Measurements from ENCODE around the gene SKIC8.

Gene SKIC8

GRCh38 chr15:78302579-78303312 lies 3.3 kb upstream of the SKIC8 start:
- Mint-ChIP-seq H3K4me1 (peaks cover 12% of the 10 kb centered on the region), H3K27ac (ENCODE audit: low read depth) (no peak overlapping the region), H3K36me3 (ENCODE audit: insufficient read depth) (peaks cover 8% of the 10 kb centered on the region), H3K27me3 (peaks cover under 1% of the 10 kb centered on the region), H3K9me3 (no peaks in the 10 kb centered on the region), H3K4me3 (no peak overlapping the region)
- DNase-seq (ENCODE audit: low spot score in 2 of 2) (no peak), ATAC-seq (replicated peaks; ENCODE audit: extremely low read depth, poor library complexity, severe bottlenecking) (no peak)

GRCh38 chr15:78301828-78302227 lies 2.4 kb upstream of the SKIC8 start:
- DNase-seq (ENCODE audit: low spot score in 2 of 2) (no peak), ATAC-seq (replicated peaks; ENCODE audit: extremely low read depth, poor library complexity, severe bottlenecking) (no peak)
- Mint-ChIP-seq H3K9me3 (no peaks in the 10 kb centered on the region), H3K4me3 (no peak overlapping the region), H3K27ac (ENCODE audit: low read depth) (no peak overlapping the region), H3K36me3 (ENCODE audit: insufficient read depth) (peaks cover 8% of the 10 kb centered on the region), H3K27me3 (no peaks in the 10 kb centered on the region), H3K4me1 (peaks cover 12% of the 10 kb centered on the region)

DNA sequence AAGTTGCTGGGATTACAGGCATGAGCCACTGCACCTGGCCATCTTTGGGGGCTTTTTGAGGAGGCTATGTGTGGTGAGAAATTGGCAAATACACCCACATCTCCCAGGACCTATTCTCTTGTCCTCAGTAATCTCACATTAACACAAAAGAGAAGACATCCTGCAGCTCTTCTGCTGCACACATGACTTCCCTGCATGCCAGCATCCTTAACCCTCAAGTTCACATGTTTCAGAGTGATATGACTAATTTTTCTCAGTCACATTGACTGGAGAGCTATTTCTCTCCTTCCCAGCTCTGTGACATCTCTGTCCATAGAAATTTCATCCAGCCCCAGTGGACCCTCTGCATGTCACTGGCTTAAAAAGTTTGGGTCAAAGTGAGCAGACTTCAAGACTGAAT lies 1.9 kb upstream of the SKIC8 start:
- DNase-seq (ENCODE audit: low spot score in 2 of 2): no peak
- Mint-ChIP-seq H3K4me3 (no peak overlapping the region), H3K27ac (ENCODE audit: low read depth) (peak overlapping the region; percentile 11), H3K9me3 (no peaks in the 10 kb centered on the region), H3K4me1 (peaks cover 12% of the 10 kb centered on the region), H3K36me3 (ENCODE audit: insufficient read depth) (peaks cover 8% of the 10 kb centered on the region), H3K27me3 (no peaks in the 10 kb centered on the region)
- ATAC-seq (replicated peaks; ENCODE audit: extremely low read depth, poor library complexity, severe bottlenecking): no peak

GRCh38 chr15:78292219-78292618 lies 7.2 kb downstream of the SKIC8 start:
- peaks cover 33% of the 10 kb centered on the region for H3K36me3 Mint-ChIP-seq (ENCODE audit: insufficient read depth)
- no peak overlapping the region for H3K4me3 Mint-ChIP-seq
- H3K4me1 Mint-ChIP-seq: peaks cover 7% of the 10 kb centered on the region
- no peaks in the 10 kb centered on the region for H3K9me3 Mint-ChIP-seq
- no peaks in the 10 kb centered on the region for H3K27me3 Mint-ChIP-seq
- DNase-seq (ENCODE audit: low spot score in 2 of 2): no peak
- ATAC-seq (replicated peaks; ENCODE audit: extremely low read depth, poor library complexity, severe bottlenecking): no peak
- H3K27ac Mint-ChIP-seq (ENCODE audit: low read depth): no peak overlapping the region

DNA sequence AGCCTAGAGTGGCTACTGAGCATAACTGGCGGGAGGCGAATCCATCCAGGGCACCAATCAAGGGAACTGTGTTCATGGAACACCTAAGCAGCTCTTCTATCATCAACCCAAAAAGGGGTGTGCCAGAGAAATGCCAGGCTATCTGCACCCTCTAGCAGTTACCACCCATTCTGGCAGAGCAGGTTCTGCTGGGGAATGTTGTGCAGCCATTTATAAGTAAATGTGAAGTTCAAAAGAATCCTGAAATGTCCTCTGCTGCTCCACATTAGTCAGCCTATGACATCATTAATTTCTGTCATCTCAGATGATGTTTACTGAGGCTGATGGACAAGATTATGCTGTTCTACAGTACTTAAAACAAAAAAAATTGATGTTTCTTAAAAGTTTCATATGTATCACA lies 7.7 kb downstream of the SKIC8 start:
- no peak overlapping the region for H3K27ac Mint-ChIP-seq (ENCODE audit: low read depth)
- H3K36me3 Mint-ChIP-seq (ENCODE audit: insufficient read depth): peaks cover 37% of the 10 kb centered on the region
- H3K4me1 Mint-ChIP-seq: peaks cover 8% of the 10 kb centered on the region
- DNase-seq (ENCODE audit: low spot score in 2 of 2) (no peak), ATAC-seq (replicated peaks; ENCODE audit: extremely low read depth, poor library complexity, severe bottlenecking) (no peak)
- no peaks in the 10 kb centered on the region for H3K9me3 Mint-ChIP-seq
- H3K27me3 Mint-ChIP-seq: no peaks in the 10 kb centered on the region
- H3K4me3 Mint-ChIP-seq: no peak overlapping the region

- Mint-ChIP-seq H3K9me3 (no peaks in the 10 kb centered on the region), H3K4me1 (peaks cover 14% of the 10 kb centered on the region), H3K4me3 (no peak overlapping the region), H3K27ac (ENCODE audit: low read depth) (no peak overlapping the region), H3K36me3 (ENCODE audit: insufficient read depth) (peaks cover 42% of the 10 kb centered on the region), H3K27me3 (no peaks in the 10 kb centered on the region)
- no peak for ATAC-seq (replicated peaks; ENCODE audit: extremely low read depth, poor library complexity, severe bottlenecking)
- no peak for DNase-seq (ENCODE audit: low spot score in 2 of 2)
Observed at GRCh38 chr15:78291052-78291451, 8.4 kb downstream of the SKIC8 start.

DNA sequence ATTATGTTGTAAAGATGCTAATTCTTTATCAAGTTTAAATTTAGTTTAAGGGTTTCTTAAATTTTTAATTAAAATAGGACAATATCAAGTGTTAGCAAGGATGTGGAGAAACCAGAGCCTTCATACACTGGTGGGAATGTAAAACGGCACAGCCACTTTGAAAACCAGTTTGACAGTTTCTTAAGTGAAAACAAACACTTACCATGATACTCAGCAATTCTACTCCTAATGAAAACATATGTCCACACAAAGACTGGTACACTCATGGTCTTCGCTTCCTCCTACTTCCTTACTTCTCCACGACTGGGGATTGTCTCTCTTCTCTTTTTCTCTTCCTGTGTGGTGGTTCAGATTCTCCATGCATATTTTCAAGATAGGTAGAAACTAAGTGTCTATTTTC lies 9.2 kb downstream of the SKIC8 start:
- Mint-ChIP-seq H3K27me3 (no peaks in the 10 kb centered on the region), H3K9me3 (no peaks in the 10 kb centered on the region), H3K27ac (ENCODE audit: low read depth) (no peak overlapping the region), H3K4me3 (no peak overlapping the region), H3K36me3 (ENCODE audit: insufficient read depth) (peaks cover 46% of the 10 kb centered on the region), H3K4me1 (peaks cover 12% of the 10 kb centered on the region)
- ATAC-seq (replicated peaks; ENCODE audit: extremely low read depth, poor library complexity, severe bottlenecking) (no peak), DNase-seq (ENCODE audit: low spot score in 2 of 2) (no peak)

GRCh38 chr15:78284758-78285157 lies 14.7 kb downstream of the SKIC8 start:
- ATAC-seq (replicated peaks; ENCODE audit: extremely low read depth, poor library complexity, severe bottlenecking) (no peak), DNase-seq (ENCODE audit: low spot score in 2 of 2) (no peak)
- H3K4me3 Mint-ChIP-seq: no peak overlapping the region
- no peaks in the 10 kb centered on the region for H3K9me3 Mint-ChIP-seq
- H3K36me3 Mint-ChIP-seq (ENCODE audit: insufficient read depth): peaks cover 40% of the 10 kb centered on the region
- H3K27ac Mint-ChIP-seq (ENCODE audit: low read depth): peak overlapping the region; percentile 16
- H3K27me3 Mint-ChIP-seq: no peaks in the 10 kb centered on the region
- H3K4me1 Mint-ChIP-seq: peaks cover 8% of the 10 kb centered on the region

GRCh38 chr15:78282324-78282723 lies 17.1 kb downstream of the SKIC8 start:
- H3K4me1 Mint-ChIP-seq: peaks cover 8% of the 10 kb centered on the region
- no peaks in the 10 kb centered on the region for H3K27me3 Mint-ChIP-seq
- H3K4me3 Mint-ChIP-seq: no peak overlapping the region
- no peaks in the 10 kb centered on the region for H3K9me3 Mint-ChIP-seq
- DNase-seq (ENCODE audit: low spot score in 2 of 2) (no peak), ATAC-seq (replicated peaks; ENCODE audit: extremely low read depth, poor library complexity, severe bottlenecking) (no peak)
- no peak overlapping the region for H3K27ac Mint-ChIP-seq (ENCODE audit: low read depth)
- peaks cover 38% of the 10 kb centered on the region for H3K36me3 Mint-ChIP-seq (ENCODE audit: insufficient read depth)

DNA sequence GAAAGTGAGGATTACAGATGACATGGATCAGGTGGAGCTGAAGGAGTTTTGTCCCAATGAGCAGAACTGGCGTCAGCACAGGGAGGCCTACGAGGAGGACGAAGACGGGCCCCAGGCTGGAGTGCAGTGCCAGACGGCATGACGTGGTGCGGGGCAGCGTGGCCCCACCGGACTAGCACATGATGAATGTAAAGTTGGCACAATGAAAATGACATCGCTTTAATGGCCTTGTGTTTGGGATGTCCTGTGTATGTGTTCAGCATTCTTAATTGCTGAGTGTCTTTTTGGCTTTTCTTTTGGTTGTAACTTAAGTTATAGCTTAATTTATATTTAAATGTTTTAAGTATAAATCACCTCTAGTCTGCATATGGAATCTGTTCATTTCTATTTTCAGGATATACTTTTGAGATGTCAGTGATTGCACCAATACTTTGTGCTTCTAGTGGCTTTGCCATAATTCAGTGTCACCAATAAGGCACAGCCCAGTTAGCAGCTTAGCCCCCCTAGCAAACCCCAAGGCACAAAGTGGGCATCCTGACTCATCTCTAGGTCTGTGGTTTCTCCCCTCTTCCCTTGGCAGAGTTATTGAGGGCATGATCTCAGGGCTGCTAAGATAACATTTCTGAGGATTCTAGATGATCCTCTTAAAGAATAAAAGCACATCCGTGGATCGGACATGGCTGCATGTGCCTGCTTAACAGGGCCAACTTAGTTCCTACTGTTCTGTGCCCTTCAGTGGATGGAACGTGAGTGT lies 18.9 kb downstream of the SKIC8 start:
- H3K27ac Mint-ChIP-seq (ENCODE audit: low read depth): no peak overlapping the region
- H3K27me3 Mint-ChIP-seq: no peaks in the 10 kb centered on the region
- peaks cover 30% of the 10 kb centered on the region for H3K36me3 Mint-ChIP-seq (ENCODE audit: insufficient read depth)
- H3K4me1 Mint-ChIP-seq: no peaks in the 10 kb centered on the region
- H3K9me3 Mint-ChIP-seq: no peaks in the 10 kb centered on the region
- H3K4me3 Mint-ChIP-seq: no peak overlapping the region
- ATAC-seq (replicated peaks; ENCODE audit: extremely low read depth, poor library complexity, severe bottlenecking): no peak
- DNase-seq (ENCODE audit: low spot score in 2 of 2): no peak

DNA sequence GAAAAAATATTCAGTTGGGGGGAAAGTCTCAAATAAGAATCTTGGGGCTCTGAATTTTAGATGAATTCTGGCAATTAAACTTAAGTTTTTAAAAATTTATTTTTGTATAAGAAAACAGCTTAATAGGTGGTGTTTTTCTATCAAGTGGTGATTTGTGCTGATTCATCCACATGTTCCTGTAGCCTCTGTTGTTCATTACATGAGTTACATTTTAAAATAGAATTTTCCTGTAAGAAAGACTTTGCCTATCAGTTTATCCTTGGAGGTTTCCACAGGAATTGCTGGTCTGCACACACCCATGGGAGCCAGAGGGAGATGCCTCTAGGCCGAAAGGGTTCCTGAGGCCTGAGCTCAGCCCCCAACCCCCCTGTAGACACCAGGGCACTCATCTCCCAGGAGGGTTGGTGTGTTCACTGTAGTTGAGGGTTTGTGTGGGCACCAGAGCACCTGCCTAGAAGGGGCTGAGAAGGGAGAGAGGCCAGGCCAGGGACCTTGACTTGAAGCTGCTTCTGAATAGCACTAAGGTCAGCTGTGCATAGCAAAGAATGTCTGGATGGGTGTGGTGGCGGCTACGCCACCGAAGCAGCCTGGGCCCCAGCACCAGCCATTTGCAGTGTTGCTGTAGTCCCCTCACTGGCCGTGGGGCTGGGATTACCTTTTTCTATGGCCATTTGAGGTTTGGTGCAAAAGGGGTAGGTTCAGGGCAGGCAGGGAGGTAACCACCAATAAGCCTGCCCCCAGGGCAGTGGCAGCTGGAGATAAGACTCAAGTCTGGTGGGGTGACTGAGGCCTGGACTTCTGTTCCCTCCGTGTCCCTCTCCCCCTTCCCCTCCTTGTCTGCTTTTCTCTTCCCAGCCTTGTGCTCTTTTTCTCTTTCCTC lies 23.1 kb downstream of the SKIC8 start:
- H3K27me3 Mint-ChIP-seq: no peaks in the 10 kb centered on the region
- DNase-seq (ENCODE audit: low spot score in 2 of 2) (no peak), ATAC-seq (replicated peaks; ENCODE audit: extremely low read depth, poor library complexity, severe bottlenecking) (no peak)
- no peaks in the 10 kb centered on the region for H3K9me3 Mint-ChIP-seq
- H3K36me3 Mint-ChIP-seq (ENCODE audit: insufficient read depth): peaks cover 26% of the 10 kb centered on the region
- no peaks in the 10 kb centered on the region for H3K4me1 Mint-ChIP-seq
- H3K4me3 Mint-ChIP-seq: no peak overlapping the region
- peak overlapping the region; percentile 61 for H3K27ac Mint-ChIP-seq (ENCODE audit: low read depth)

DNA sequence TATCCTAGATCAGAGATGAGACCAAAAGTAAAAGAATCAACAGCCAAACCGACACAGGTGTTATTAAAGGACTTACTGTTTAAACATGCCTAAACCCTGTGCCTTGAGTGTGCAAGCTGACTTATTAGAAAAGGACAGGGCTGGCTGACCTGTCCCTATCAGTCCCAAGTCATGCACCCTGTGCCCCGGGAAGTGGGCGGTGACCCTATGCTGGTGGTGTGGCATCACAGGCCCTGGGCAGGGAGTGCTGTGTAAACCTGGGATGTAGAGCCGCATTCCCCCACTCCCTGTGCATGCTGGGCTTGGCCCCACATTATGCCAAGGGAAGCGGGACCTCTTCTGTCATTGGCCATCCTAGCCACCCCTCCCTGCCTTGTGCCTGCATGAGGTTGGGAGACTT lies 24.4 kb downstream of the SKIC8 start:
- H3K36me3 Mint-ChIP-seq (ENCODE audit: insufficient read depth): peaks cover 23% of the 10 kb centered on the region
- peak overlapping the region; percentile 41 for H3K27ac Mint-ChIP-seq (ENCODE audit: low read depth)
- no peak for DNase-seq (ENCODE audit: low spot score in 2 of 2)
- H3K27me3 Mint-ChIP-seq: no peaks in the 10 kb centered on the region
- no peak for ATAC-seq (replicated peaks; ENCODE audit: extremely low read depth, poor library complexity, severe bottlenecking)
- no peaks in the 10 kb centered on the region for H3K9me3 Mint-ChIP-seq
- H3K4me3 Mint-ChIP-seq: no peak overlapping the region
- H3K4me1 Mint-ChIP-seq: peaks cover 5% of the 10 kb centered on the region
